GM18526 (cell line): Measurements from ENCODE around the gene SP9.

Experiments
- POLR2A ChIP-seq: IDR thresholded peaks from 3 replicates; pipeline ENCODE4 v1.6.1; 2011; ENCODE audit not compliant: insufficient read length; ENCODE audit errors: extremely low read depth

SP9 gene

GRCh38 chr2:174334781-174335251 lies at the start of gene SP9:
SP9 (plus strand) TSS chr2:174334954; CDS start chr2:174335093, 139 bp downstream.
- no peak for TF ChIP-seq POLR2A

DNA sequence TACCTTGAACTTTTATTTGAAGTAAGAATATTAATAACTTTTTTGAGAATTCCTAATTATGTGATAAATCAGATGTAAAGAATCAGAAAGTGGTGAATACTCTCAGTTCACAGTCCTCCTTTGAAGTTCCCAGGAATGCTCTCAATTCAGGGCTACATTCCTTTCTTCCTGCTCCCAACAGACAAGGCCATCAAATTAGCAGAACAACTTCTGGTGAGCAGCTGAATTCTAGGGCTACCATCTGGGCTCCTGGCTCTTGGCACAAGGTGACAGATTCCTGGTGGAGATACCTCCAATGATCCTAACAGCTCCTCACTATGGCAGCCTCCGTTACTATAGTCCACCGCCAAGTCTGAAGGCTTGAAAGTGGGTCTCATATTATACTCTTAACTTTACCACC lies 48.6 kb upstream of the SP9 start:
- no peak for TF ChIP-seq POLR2A

DNA sequence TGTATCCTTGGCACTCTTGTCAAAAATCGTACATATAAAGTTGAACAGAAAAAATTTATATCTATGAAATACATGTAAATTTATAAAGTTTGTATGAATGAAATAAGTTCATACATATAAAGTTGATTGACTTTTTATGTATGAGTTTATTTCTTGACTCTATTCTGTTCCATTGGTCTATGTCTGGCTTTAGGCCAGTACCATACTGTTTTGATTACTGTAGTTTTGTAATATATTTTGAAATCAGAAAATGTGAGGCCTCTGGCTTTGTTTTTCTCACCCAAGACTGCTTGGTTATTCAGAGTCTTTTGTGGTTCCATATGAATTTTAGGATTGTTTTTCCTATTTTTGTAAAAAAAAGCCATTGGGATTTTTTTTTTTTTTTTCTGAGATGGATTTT lies 41.8 kb upstream of the SP9 start:
- no peak for TF ChIP-seq POLR2A

DNA sequence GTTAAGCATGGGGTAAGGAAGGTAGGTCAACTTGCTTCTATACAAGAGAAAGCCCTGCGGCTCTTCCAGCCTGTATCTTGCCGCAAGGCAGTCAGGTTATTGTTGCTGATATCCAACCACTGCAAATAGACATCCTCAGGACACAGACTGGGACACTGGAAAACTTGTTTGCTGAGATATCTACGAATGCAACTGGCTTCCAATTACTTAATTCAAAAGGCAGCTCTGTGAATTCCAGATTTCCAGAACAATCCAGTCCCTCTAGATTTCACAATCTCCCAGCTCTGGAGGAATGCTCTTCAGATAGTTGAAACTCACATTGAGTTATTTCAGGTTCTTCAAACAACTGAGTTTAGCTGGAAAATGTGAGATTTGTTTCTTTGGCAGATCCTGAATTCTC lies 34.6 kb upstream of the SP9 start:
- no peak for TF ChIP-seq POLR2A

DNA sequence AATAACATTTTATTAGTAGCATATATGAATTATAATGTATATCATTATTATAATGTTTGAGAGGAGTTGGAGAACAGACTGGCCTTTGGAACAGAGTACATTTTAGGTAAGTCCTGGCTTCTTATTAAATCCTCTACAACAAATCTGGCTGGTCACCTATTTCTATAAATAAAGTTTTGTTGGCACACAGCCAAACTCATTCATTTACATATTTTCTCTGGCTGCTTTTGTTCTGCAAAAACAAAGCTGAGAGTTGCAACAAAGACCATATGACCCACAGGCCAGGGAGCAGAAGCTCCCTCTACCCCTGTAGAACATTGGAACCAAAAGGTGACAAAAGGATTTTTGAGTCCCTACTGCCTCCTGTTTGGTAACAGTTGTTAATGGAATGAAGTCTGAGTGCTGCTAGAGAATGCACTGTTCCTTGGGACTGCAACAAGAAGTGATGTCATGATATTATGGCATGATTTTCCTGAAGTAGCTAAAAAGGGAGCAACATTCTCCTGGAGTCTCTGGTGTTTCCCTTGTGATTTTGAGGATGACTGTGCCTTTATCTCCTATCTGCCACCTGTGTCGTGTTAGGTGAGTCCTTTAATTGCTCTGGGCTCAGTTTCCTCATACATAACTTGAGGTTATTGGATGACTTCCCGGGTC lies 22.0 kb upstream of the SP9 start:
- no peak for TF ChIP-seq POLR2A

GRCh38 chr2:174322149-174322548 lies 12.6 kb upstream of the SP9 start:
- TF ChIP-seq POLR2A, result no peak

DNA sequence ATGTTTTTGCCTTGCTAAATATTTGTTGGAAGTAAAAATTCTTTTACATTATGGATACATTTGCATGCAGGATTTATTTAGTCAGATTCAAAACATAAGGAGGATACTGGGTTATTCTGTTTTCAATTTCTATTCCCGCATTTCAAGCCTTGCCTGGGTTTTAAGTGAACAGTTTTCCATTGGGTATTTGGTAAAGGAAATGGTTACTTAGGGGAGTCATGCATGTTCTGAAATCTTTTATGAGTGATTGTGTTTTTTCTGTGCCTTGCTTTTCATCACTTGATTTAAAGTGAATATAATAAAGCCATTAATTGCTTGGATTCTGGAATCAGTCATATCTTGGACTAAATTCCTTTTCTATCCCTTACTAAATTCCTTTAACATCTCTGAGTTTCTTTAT lies 12.0 kb upstream of the SP9 start:
- TF ChIP-seq POLR2A, result no peak

DNA sequence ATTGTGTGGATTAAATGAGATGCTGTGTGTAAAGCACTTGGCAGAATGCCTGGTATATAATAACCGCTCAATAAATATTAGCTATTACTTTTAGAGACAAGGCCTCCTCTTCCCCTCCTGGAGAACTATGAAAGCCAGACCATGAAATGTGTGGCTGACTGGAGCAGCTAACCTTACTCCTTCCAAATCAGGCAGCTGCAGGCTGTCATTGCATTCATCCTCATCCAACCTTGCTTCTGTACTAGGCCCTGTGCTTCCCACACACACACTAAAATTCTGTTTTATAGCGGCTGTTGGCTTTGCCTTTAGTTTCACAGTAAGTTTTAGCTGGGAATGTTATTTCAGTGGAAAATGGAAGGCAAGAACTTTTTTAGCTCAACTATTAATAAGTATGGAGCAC lies 10.2 kb upstream of the SP9 start:
- no peak for TF ChIP-seq POLR2A

DNA sequence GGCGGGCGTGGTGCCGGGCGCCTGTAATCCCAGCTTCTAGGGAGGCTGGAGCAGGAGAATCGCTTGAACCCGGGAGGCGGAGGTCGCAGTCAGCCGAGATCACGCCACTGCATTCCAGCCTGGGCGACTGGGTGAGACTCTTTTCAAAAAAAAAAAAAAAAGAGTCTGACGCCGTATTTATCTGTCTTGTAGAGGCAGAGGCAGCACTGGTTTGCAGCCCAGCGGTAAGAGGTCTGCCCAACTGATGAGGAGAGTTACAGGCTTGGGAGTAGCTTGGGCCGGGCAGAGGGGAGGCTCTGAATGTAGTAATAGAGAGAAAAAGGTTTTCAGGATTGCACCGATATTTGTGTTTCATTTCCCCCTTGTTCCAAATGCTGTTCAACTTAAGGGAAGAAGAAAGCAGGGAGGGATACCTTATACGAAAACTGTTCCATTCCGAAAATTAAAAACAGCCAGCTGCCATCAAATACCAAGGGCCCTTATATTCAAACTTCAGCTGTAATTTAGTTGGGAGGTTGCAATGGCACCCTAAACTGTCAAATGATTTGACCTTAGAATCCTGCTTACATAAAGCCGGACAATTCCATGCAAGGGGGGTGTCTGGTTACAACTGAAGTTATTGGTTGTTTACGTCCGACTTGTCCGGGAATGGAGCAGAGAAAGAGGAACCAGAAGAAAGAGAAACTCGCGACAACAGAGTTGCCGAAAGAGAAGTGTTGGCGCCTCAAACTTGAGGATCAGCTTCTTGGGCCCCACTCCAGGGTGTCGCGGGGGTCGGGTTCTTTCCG lies 9.2 kb upstream of the SP9 start:
- TF ChIP-seq POLR2A, result no peak

DNA sequence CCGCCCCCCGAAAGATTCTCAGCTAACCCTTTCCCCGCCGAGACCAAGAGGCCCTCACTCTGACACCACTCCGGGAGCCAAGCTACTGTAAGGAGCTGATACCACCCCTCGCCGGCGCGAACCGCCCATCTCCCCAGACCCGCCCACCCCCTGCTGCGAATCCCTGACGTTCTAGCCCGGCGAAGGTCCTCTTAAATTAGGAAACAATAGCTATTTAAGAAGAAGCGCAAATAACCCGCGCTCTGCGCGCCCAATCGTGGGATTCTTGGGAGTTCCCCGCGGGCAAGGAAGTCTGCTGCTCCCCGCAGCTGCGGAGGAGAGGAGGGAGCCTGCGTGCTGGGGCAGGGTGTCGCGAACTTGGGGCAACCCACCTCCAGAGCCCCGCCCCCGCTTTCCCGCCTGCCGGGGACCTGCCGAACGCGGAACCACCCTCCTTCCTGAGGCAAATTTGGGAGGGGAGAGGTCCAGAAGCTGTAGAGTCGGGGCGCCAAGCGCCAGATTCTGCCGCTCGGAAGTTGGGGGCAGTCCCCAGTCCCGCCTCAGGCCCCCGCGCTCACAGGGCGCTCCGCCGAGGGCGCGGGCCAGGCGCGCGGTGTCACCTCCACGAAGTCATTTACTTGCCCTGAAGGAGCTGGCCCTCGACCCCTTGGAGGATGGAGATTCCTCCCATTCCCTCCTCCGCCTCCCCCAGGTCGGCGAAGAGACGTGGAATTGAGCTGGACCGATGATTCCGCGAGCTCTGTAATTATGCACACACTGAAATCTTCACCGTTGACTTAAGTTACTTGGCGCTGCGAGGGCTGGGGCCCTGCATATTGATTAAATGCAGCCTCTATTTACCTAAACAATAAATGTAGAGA lies 8.4 kb upstream of the SP9 start:
- no peak for TF ChIP-seq POLR2A

DNA sequence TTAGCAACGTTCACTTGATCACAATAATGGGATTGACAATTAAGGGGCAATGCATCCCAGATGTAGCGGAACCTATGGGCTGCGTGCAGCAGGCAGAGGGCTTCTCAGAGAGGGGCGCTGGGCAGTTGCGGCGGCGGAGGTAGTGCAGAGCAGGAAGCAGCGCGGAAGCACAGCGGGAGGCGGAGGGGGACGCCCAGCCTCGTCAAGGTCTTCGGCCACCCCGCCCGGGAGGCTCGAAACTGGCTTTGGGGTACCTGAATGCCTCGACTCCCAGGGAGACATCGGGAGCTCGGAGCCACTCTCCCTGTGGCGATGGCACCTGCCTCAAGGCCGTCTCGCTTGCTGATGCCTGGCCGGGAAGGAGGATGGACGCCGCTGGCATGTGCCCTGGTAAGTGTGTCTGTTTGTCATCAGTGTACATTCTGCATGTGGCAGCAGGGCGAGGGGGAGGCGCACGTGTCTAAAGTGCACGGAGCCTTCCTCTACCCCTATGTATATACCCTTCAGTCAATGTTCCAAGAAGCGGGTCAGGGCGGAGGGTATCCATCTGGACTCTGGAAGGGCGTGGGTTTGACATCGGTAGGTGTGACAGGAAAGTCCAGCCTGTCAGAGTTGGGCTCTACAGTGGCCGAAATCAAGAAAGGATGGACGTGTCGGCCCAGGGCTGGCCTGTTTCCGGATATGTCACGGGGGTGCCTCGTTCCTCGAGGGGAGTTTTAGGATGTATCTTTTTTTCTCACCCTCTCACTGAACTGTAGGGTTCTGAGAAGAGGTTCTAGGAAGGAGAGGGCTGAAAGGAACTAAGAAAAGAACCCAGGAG lies 7.5 kb upstream of the SP9 start:
- TF ChIP-seq POLR2A, result no peak

GRCh38 chr2:174327841-174328113 lies 7.0 kb upstream of the SP9 start:
- TF ChIP-seq POLR2A, result no peak

GRCh38 chr2:174328114-174328960 lies 6.4 kb upstream of the SP9 start:
- no peak for TF ChIP-seq POLR2A
